ENCODE data around the gene CTDSPL. TPM values are rescaled to one million over a fixed set of nuclear protein-coding genes. Genes with fewer than 3 reads are reported as not detected.

Gene CTDSPL
- total RNA-seq, 1 experiment from 2014 or later, result 16.6 TPM

DNA sequence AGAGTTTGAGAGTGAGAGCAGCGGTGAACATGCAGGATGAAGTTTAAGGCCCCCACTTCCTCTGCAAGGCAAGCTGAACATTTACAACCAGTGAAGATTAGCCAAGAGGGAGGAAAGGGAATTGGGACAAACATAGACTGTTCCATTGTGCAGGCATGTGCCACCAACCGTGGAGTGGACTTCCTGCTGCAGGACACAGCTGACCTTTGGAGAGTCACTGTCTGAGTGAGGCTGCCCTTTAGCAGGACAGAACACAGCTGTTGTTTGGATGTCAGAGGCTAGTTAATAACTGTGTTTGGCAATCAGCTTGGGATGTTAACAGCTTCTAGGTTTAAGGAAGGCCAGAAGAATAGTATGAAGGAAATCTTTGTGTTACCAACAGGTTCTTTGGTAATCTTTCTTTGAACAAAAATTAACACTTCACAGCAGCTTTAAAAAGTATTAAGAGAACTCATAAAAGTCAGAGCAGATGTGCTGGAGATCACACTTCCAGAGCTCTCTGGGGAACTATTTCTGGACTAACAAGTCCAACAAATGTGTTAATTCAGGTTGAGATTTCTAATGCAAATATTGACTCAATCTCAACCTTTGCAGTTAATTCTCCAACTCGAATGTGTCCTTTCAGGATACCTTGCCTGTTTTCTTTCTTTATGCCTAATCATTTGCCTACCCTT is 31.4 kb downstream of the CTDSPL start:
- POLR2A ChIA-PET, result no interaction called here
- H3K4me3 ChIP-seq (ENCODE audit: low read depth in 2 of 2, low read length in 2 of 2), result no peak overlapping the region
- no peaks in the 10 kb centered on the region for H3K36me3 ChIP-seq (ENCODE audit: control insufficient read depth, insufficient read depth, low read length)
- DNase-seq (ENCODE audit: low read depth, low spot score), result no peak
- peaks cover 9% of the 10 kb centered on the region for H3K4me1 ChIP-seq (ENCODE audit: control insufficient read depth, insufficient read depth, low read length)
- no peak for TF ChIP-seq REST (IDR thresholded peaks at IDR 0.05; ENCODE audit: insufficient read depth in 1 of 2, low read depth in 2 of 2, low read length in 1 of 2)
- TF ChIP-seq SIN3A (IDR thresholded peaks at IDR 0.05; ENCODE audit: borderline replicate concordance, insufficient read depth, low read depth, low read length), result no peak
- TF ChIP-seq CTCF (IDR thresholded peaks at IDR 0.05), result no peak
- no peak for TF ChIP-seq POLR2AphosphoS5 (IDR thresholded peaks at IDR 0.05; ENCODE audit: low read depth, low read length)
- no peak for TF ChIP-seq TCF7L2 (IDR thresholded peaks at IDR 0.05; ENCODE audit: low read depth, low read length)
- intact Hi-C loops (cut with micrococcal nuclease; ENCODE audit: unreplicated experiment) (no loop called here), in situ Hi-C loops (cut with HindIII; ENCODE audit: low pct_unique_long_range_greater_than_20kb, low sequenced_read_pairs) (no loop called here)
- H3K27me3 ChIP-seq (ENCODE audit: control insufficient read depth, insufficient read depth, low read length), result no peaks in the 10 kb centered on the region
- no TSS peak for BruUV-seq (replicated peaks)
- no peaks in the 10 kb centered on the region for H3K9me3 ChIP-seq (ENCODE audit: control insufficient read depth, insufficient read depth, low read depth, low read length)
- CTCF ChIA-PET, result no interaction called here
- no peak overlapping the region for H3K27ac ChIP-seq (ENCODE audit: low read length)
- ATAC-seq, result no peak

DNA sequence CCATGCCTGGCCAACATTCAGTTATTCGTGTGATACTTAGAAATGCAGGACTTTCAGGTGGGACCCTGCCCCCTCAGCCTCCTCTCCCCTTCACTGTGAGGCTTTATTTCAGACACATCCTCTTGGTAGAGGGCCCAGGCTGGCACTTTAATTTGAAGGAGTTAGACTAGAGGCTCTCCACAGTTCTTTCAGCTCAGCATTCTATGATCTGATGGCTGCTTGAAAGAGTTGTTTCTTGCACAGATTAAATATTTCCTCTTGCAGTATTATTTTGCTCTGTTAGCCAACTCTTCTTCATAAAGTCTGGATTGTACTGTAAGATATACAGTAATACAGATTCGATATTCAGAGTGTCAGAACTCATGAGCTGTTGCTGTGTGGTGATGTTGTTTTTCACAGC is 35.1 kb downstream of the CTDSPL start:
- no peak for TF ChIP-seq POLR2AphosphoS5 (IDR thresholded peaks at IDR 0.05; ENCODE audit: low read depth, low read length)
- no peak for TF ChIP-seq TCF7L2 (IDR thresholded peaks at IDR 0.05; ENCODE audit: low read depth, low read length)
- TF ChIP-seq CTCF (IDR thresholded peaks at IDR 0.05), result no peak
- no peak for TF ChIP-seq REST (IDR thresholded peaks at IDR 0.05; ENCODE audit: insufficient read depth in 1 of 2, low read depth in 2 of 2, low read length in 1 of 2)
- no peak for TF ChIP-seq SIN3A (IDR thresholded peaks at IDR 0.05; ENCODE audit: borderline replicate concordance, insufficient read depth, low read depth, low read length)
- BruUV-seq (replicated peaks), result no TSS peak
- H3K27me3 ChIP-seq (ENCODE audit: control insufficient read depth, insufficient read depth, low read length), result no peaks in the 10 kb centered on the region
- H3K9me3 ChIP-seq (ENCODE audit: control insufficient read depth, insufficient read depth, low read depth, low read length), result no peaks in the 10 kb centered on the region
- POLR2A ChIA-PET, result no interaction called here
- intact Hi-C loops (cut with micrococcal nuclease; ENCODE audit: unreplicated experiment), result no loop called here
- H3K27ac ChIP-seq (ENCODE audit: low read length), result no peak overlapping the region
- CTCF ChIA-PET, result no interaction called here
- DNase-seq (ENCODE audit: low read depth, low spot score) (no peak), ATAC-seq (no peak)
- in situ Hi-C loops (cut with HindIII; ENCODE audit: low pct_unique_long_range_greater_than_20kb, low sequenced_read_pairs), result no loop called here
- peaks cover 9% of the 10 kb centered on the region for H3K4me1 ChIP-seq (ENCODE audit: control insufficient read depth, insufficient read depth, low read length)
- no peaks in the 10 kb centered on the region for H3K36me3 ChIP-seq (ENCODE audit: control insufficient read depth, insufficient read depth, low read length)
- no peak overlapping the region for H3K4me3 ChIP-seq (ENCODE audit: low read depth in 2 of 2, low read length in 2 of 2)
